ENCODE measurements around the gene AGRP.

DNA sequence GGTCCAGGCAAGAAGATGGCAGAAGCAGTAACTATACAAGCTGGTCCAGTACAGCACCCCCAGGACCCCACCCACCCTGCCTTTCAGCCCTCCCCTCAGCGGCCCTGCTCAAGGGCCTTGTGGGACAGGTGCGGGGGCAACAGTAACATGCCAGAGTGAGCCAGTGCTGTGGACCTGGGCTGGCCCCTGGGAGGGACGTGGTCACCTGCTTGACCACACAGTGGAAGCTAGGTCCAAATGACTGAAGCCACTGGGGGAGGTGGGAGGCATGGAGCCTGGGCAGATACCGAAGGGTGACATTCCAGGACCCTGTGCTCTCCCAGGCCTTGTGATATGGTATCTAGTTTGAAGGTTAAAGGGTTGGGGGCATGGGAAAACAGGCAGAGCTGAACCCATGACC is 19.7 kb downstream of the AGRP start:
- TF ChIP-seq, protein P1, sequence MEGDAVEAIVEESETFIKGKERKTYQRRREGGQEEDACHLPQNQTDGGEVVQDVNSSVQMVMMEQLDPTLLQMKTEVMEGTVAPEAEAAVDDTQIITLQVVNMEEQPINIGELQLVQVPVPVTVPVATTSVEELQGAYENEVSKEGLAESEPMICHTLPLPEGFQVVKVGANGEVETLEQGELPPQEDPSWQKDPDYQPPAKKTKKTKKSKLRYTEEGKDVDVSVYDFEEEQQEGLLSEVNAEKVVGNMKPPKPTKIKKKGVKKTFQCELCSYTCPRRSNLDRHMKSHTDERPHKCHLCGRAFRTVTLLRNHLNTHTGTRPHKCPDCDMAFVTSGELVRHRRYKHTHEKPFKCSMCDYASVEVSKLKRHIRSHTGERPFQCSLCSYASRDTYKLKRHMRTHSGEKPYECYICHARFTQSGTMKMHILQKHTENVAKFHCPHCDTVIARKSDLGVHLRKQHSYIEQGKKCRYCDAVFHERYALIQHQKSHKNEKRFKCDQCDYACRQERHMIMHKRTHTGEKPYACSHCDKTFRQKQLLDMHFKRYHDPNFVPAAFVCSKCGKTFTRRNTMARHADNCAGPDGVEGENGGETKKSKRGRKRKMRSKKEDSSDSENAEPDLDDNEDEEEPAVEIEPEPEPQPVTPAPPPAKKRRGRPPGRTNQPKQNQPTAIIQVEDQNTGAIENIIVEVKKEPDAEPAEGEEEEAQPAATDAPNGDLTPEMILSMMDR (IDR thresholded peaks at IDR 0.05) = no peak
- no peak for TF ChIP-seq POLR2A (IDR thresholded peaks at IDR 0.05)

Data from heart left ventricle (tissue), 13 donors.